GM12878 (cell line): ENCODE measurements around the gene EBF3. TPM values are rescaled to one million over a fixed set of nuclear protein-coding genes. Genes with fewer than 3 reads are reported as not detected.

ENCODE experiments used
- ATAC-seq: fragments of 200-7000 bp; cut with Tn5 transposase; 3 replicates; pipeline ENCODE4 v1.9.1; 2020; ENCODE audit warnings: mild to moderate bottlenecking, moderate library complexity
- BruUV-seq: library from RNA; stranded (reverse); fragments of 400-500 nt; replicated peaks from 2 replicates; lab custom pipeline; 2021; lab: Mats Ljungman, UMichigan
- CTCF ChIA-PET: fragments of 300-600 bp; sonication (Branson Sonifier 250); formaldehyde crosslinking; extraction: SDS; loops from one replicate; lab custom pipeline; 2021; ENCODE audit warnings: inconsistent platforms; lab: Yijun Ruan, JAX
- POLR2A ChIA-PET: fragments of 350-600 bp; formaldehyde crosslinking; extraction: SDS; loops from one replicate; lab custom pipeline; 2021; ENCODE audit warnings: inconsistent platforms; lab: Charles Lee
- RAD21 ChIA-PET: fragments of 300-600 bp; sonication (Branson Sonifier 250); formaldehyde crosslinking; loops from one replicate; lab custom pipeline; 2023; ENCODE audit warnings: antibody characterized with exemption; ENCODE audit not compliant: unreplicated experiment; lab: Charles Lee
- SMC1A ChIA-PET: fragments of 300-600 bp; sonication (Branson Sonifier 250); formaldehyde crosslinking; loops from one replicate; lab custom pipeline; 2023; ENCODE audit not compliant: unreplicated experiment, uncharacterized antibody; lab: Charles Lee
- DNase-seq: peaks from one replicate; pipeline ENCODE4 v3.0.0-alpha.2; 2011; ENCODE audit warnings: low read depth, low spot score
- FAIRE-seq: peaks from 3 replicates; lab custom pipeline; 2011; peaks lifted over from hg19 to GRCh38; lab: Jason Lieb, UNC
- H2AFZ ChIP-seq: 2 replicates; pipeline ENCODE4 v1.6.0; 2011; ENCODE audit warnings: low read depth, low read length, control low read depth; ENCODE audit not compliant: control insufficient read depth
- H3K27ac ChIP-seq: 2 replicates; pipeline ENCODE4 v1.5.1; 2011; ENCODE audit warnings: control low read depth; ENCODE audit not compliant: control insufficient read depth, insufficient read depth
- H3K27me3 ChIP-seq, 2 experiments: replicated peaks in 1 of 2; 2 replicates each; pipeline versions ENCODE4 v1.6.0 to v1.6.1; 2011; ENCODE audit warnings: low read length in 1 of 2; ENCODE audit not compliant: control insufficient read depth in 2 of 2, insufficient read depth in 2 of 2
- H3K36me3 ChIP-seq, 2 experiments: 2 replicates each; pipeline ENCODE4 v1.5.1; 2011; ENCODE audit warnings: low read length in 1 of 2; ENCODE audit not compliant: control insufficient read depth in 2 of 2, insufficient read depth in 2 of 2
- H3K4me1 ChIP-seq: 2 replicates; pipeline ENCODE4 v1.6.1; 2011; ENCODE audit warnings: mild to moderate bottlenecking, low read length, moderate library complexity, mixed read lengths; ENCODE audit not compliant: control insufficient read depth, insufficient read depth
- H3K4me2 ChIP-seq: 2 replicates; pipeline ENCODE4 v1.6.0; 2011; ENCODE audit warnings: control low read depth; ENCODE audit not compliant: control insufficient read depth, insufficient read depth
- H3K4me3 ChIP-seq: fragments of 200-600 bp; sonication (generic); 2 replicates; pipeline ENCODE4 v1.5.1; 2016
- H3K79me2 ChIP-seq: 2 replicates; pipeline ENCODE4 v1.6.0; 2011; ENCODE audit warnings: low read length; ENCODE audit not compliant: control insufficient read depth, insufficient read depth
- H3K9ac ChIP-seq: 2 replicates; pipeline ENCODE4 v1.8.0; 2011; ENCODE audit warnings: low read length, control low read depth, mixed read lengths; ENCODE audit not compliant: control insufficient read depth, insufficient read depth
- H3K9me3 ChIP-seq: replicated peaks from 3 replicates; pipeline ENCODE4 v1.5.1; 2011; ENCODE audit warnings: mild to moderate bottlenecking, low read length; ENCODE audit not compliant: control insufficient read depth, insufficient read depth
- H4K20me1 ChIP-seq: 2 replicates; pipeline ENCODE4 v1.6.0; 2011; ENCODE audit not compliant: control insufficient read depth, insufficient read depth
- MEF2A ChIP-seq: IDR thresholded peaks from 2 replicates; pipeline ENCODE4 v1.6.1; 2011; ENCODE audit warnings: low read depth, mild to moderate bottlenecking, low read length, moderate library complexity; ENCODE audit not compliant: insufficient read depth
- NBN ChIP-seq: fragments of 450-650 bp; IDR thresholded peaks from 2 replicates; pipeline ENCODE4 v1.6.1; 2016
- RUNX3 ChIP-seq: IDR thresholded peaks from 2 replicates; pipeline ENCODE4 v1.6.1; 2012; ENCODE audit warnings: low read length, inconsistent platforms
- SMARCA5 ChIP-seq: fragments of 450-650 bp; IDR thresholded peaks from 2 replicates; pipeline ENCODE4 v1.6.1; 2017; ENCODE audit warnings: mild to moderate bottlenecking
- TAF1 ChIP-seq: IDR thresholded peaks from 2 replicates; pipeline ENCODE4 v1.6.1; 2011; ENCODE audit warnings: mild to moderate bottlenecking, low read depth, low read length, borderline replicate concordance
- WGBS: methylation state at CpG from one replicate; pipeline ENCODE4 v1.1.6; 2016; ENCODE audit warnings: low lambda C conversion rate; ENCODE audit not compliant: insufficient replicate concordance, insufficient coverage; ENCODE audit errors: missing lambda C conversion rate; 5-methylcytosine and 5-hydroxymethylcytosine counted together
- in situ Hi-C: fragments of 300-500 bp; cut with MboI; formaldehyde crosslinking; loops from 9 replicates; pipeline ENCODE4 v1.14.3; 2018; ENCODE audit warnings: mixed read lengths
- intact Hi-C: fragments of 100-400 bp; cut with micrococcal nuclease; formaldehyde crosslinking; loops from one replicate; pipeline ENCODE4 v1.14.2; 2022; ENCODE audit not compliant: unreplicated experiment
- polyA plus RNA-seq, 11 experiments: library from polyadenylated mRNA; depleted of rRNA in 4 of 11; unstranded in 6 of 11; stranded (reverse) in 5 of 11; fragments of >200 nt; fragmentation: Nextera tagmentation in 4 of 11; fragmentation: Illumina TruSeq in 1 of 11; extraction: Ambion mirVana in 4 of 11; extraction: Trizol in 1 of 11; gene quantifications; 1 replicate in 1 of 11; 2 replicates in 10 of 11; pipeline versions ENCODE4 v1.2.1 to v1.2.3, GENCODE V29; 2011 to 2016; ENCODE audit warnings: inconsistent platforms in 2 of 11, missing spikeins in 2 of 11, low read depth in 1 of 11
- total RNA-seq, 4 experiments: library from RNA; depleted of rRNA in 3 of 4; stranded (reverse); fragments of >200 nt in 3 of 4; fragmentation: Illumina TruSeq in 1 of 4; extraction: Trizol in 1 of 4; gene quantifications; 2 replicates each; pipeline versions ENCODE4 v1.2.1 to v1.2.3, GENCODE V29; 2013 to 2021
- TF ChIP-seq, protein P1 (sequence below): fragments of 450-650 bp; IDR thresholded peaks from 2 replicates; pipeline ENCODE4 v1.6.1; 2014; ENCODE audit warnings: mild to moderate bottlenecking
- TF ChIP-seq, protein P2 (sequence below): IDR thresholded peaks from 2 replicates; pipeline ENCODE4 v1.6.1; 2011; ENCODE audit warnings: low read depth, low read length, improper control_type of control experiment, borderline replicate concordance
- TF ChIP-seq, protein P3 (sequence below), 3 experiments: IDR thresholded peaks in 2 of 3; conservative IDR thresholded peaks in 1 of 3; 2 replicates each; pipeline ENCODE4 v1.5.1; 2011; ENCODE audit warnings: low read depth in 3 of 3, low read length in 3 of 3, mild to moderate bottlenecking in 3 of 3, control low read depth in 2 of 3, moderate library complexity in 2 of 3, inconsistent platforms in 1 of 3, mixed read lengths in 1 of 3; ENCODE audit not compliant: control insufficient read depth in 2 of 3, insufficient read depth in 1 of 3; ENCODE audit errors: extremely low read depth in 1 of 3
- TF ChIP-seq, protein P4 (sequence below): fragments of 450-650 bp; formaldehyde crosslinking; IDR thresholded peaks from 2 replicates; pipeline ENCODE4 v1.4.0; 2020; ENCODE audit warnings: mild to moderate bottlenecking, moderate library complexity

EBF3 gene
- total and polyA plus RNA-seq, 10 of the 15 experiments (the other 5 are each of a cell fraction or from before 2014, with no cell fraction given): not detected

DNA sequence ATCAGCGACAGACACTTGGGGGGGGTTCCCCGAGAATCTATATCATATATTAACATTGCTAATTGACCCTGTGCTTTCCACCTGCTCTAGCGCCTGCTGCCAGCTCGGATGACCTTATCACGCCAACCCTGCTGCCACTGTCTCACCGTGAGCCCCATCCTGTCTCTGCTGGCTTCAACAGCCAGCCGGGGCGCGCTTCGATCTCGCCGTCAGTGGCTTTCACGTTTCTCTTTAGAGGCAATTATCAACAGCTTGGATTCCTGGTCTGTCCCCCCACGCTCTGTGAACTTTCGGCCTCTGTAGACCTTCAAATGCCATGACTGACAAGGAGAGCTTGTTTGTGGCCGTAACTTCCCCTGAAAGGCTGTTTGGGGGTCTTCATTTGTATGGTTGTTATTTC, 123.0 kb downstream of the EBF3 start:
- ATAC-seq (no peak), FAIRE-seq (no peak), DNase-seq (no peak)
- H3K4me1 ChIP-seq: no peaks in the 10 kb centered on the region
- no peak overlapping the region for H2AFZ ChIP-seq
- no peak overlapping the region for H3K27ac ChIP-seq
- H4K20me1 ChIP-seq: no peaks in the 10 kb centered on the region
- intact Hi-C loops: no loop called here
- CTCF ChIA-PET: no interaction called here
- H3K4me3 ChIP-seq: no peak overlapping the region
- POLR2A ChIA-PET: no interaction called here
- H3K36me3 ChIP-seq: no peaks in the 10 kb centered on the region
- H3K9ac ChIP-seq: no peak overlapping the region
- in situ Hi-C loops: no loop called here
- H3K27me3 ChIP-seq: no peaks in the 10 kb centered on the region
- RAD21 ChIA-PET: no interaction called here
- no peaks in the 10 kb centered on the region for H3K9me3 ChIP-seq
- no TSS peak for BruUV-seq
- WGBS: 68% methylated on average over 13 of the region's 16 CpGs
- SMC1A ChIA-PET: no interaction called here
- H3K79me2 ChIP-seq: no peaks in the 10 kb centered on the region
- no peak for TF ChIP-seq RUNX3
- TF ChIP-seq, protein P1, sequence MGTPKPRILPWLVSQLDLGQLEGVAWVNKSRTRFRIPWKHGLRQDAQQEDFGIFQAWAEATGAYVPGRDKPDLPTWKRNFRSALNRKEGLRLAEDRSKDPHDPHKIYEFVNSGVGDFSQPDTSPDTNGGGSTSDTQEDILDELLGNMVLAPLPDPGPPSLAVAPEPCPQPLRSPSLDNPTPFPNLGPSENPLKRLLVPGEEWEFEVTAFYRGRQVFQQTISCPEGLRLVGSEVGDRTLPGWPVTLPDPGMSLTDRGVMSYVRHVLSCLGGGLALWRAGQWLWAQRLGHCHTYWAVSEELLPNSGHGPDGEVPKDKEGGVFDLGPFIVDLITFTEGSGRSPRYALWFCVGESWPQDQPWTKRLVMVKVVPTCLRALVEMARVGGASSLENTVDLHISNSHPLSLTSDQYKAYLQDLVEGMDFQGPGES: no peak
- TF ChIP-seq, protein P2, sequence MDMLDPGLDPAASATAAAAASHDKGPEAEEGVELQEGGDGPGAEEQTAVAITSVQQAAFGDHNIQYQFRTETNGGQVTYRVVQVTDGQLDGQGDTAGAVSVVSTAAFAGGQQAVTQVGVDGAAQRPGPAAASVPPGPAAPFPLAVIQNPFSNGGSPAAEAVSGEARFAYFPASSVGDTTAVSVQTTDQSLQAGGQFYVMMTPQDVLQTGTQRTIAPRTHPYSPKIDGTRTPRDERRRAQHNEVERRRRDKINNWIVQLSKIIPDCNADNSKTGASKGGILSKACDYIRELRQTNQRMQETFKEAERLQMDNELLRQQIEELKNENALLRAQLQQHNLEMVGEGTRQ: no peak
- no peak for TF ChIP-seq MEF2A
- TF ChIP-seq NBN: no peak
- TF ChIP-seq SMARCA5: no peak
- TF ChIP-seq, protein P3, sequence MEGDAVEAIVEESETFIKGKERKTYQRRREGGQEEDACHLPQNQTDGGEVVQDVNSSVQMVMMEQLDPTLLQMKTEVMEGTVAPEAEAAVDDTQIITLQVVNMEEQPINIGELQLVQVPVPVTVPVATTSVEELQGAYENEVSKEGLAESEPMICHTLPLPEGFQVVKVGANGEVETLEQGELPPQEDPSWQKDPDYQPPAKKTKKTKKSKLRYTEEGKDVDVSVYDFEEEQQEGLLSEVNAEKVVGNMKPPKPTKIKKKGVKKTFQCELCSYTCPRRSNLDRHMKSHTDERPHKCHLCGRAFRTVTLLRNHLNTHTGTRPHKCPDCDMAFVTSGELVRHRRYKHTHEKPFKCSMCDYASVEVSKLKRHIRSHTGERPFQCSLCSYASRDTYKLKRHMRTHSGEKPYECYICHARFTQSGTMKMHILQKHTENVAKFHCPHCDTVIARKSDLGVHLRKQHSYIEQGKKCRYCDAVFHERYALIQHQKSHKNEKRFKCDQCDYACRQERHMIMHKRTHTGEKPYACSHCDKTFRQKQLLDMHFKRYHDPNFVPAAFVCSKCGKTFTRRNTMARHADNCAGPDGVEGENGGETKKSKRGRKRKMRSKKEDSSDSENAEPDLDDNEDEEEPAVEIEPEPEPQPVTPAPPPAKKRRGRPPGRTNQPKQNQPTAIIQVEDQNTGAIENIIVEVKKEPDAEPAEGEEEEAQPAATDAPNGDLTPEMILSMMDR (IDR thresholded peaks at IDR 0.05 in 2 of 3, conservative IDR thresholded peaks at IDR 0.05 in 1 of 3; ENCODE audit: control insufficient read depth in 2 of 3, extremely low read depth in 1 of 3, insufficient read depth in 1 of 3, low read depth in 3 of 3, low read length in 3 of 3): no peak
- no peak for TF ChIP-seq TAF1
- TF ChIP-seq, protein P4, sequence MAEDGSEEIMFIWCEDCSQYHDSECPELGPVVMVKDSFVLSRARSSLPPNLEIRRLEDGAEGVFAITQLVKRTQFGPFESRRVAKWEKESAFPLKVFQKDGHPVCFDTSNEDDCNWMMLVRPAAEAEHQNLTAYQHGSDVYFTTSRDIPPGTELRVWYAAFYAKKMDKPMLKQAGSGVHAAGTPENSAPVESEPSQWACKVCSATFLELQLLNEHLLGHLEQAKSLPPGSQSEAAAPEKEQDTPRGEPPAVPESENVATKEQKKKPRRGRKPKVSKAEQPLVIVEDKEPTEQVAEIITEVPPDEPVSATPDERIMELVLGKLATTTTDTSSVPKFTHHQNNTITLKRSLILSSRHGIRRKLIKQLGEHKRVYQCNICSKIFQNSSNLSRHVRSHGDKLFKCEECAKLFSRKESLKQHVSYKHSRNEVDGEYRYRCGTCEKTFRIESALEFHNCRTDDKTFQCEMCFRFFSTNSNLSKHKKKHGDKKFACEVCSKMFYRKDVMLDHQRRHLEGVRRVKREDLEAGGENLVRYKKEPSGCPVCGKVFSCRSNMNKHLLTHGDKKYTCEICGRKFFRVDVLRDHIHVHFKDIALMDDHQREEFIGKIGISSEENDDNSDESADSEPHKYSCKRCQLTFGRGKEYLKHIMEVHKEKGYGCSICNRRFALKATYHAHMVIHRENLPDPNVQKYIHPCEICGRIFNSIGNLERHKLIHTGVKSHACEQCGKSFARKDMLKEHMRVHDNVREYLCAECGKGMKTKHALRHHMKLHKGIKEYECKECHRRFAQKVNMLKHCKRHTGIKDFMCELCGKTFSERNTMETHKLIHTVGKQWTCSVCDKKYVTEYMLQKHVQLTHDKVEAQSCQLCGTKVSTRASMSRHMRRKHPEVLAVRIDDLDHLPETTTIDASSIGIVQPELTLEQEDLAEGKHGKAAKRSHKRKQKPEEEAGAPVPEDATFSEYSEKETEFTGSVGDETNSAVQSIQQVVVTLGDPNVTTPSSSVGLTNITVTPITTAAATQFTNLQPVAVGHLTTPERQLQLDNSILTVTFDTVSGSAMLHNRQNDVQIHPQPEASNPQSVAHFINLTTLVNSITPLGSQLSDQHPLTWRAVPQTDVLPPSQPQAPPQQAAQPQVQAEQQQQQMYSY (CRISPR knock-in tag): no peak
- H3K4me2 ChIP-seq: no peak overlapping the region
